ENCODE data around the gene C3orf22.

C3orf22 gene

GRCh38 chr3:126556637-126557414 lies 1.9 kb downstream of the C3orf22 start:
- no peak for DNase-seq (ENCODE audit: low read depth)

- DNase-seq (ENCODE audit: low read depth): no peak
Observed at GRCh38 chr3:126555795-126556636, 2.7 kb downstream of the C3orf22 start.

GRCh38 chr3:126554560-126555525 lies 3.9 kb downstream of the C3orf22 start:
- DNase-seq (ENCODE audit: low read depth): no peak

- no peak for DNase-seq (ENCODE audit: low read depth)
Observed at GRCh38 chr3:126553284-126554084, 5.2 kb downstream of the C3orf22 start.

GRCh38 chr3:126552688-126553283 lies 5.9 kb downstream of the C3orf22 start:
- DNase-seq (ENCODE audit: low read depth): no peak

GRCh38 chr3:126551839-126552687 lies 6.7 kb downstream of the C3orf22 start:
- no peak for DNase-seq (ENCODE audit: low read depth)

GRCh38 chr3:126551121-126551838 lies 7.5 kb downstream of the C3orf22 start:
- peak; percentile 5 for DNase-seq (ENCODE audit: low read depth)

GRCh38 chr3:126550488-126551051 lies 8.2 kb downstream of the C3orf22 start:
- DNase-seq (ENCODE audit: low read depth): no peak

- no peak for DNase-seq (ENCODE audit: low read depth)
Observed at GRCh38 chr3:126549861-126550487, 8.8 kb downstream of the C3orf22 start.

- no peak for DNase-seq (ENCODE audit: low read depth)
Observed at GRCh38 chr3:126548556-126549466, 9.9 kb downstream of the C3orf22 start.

GRCh38 chr3:126547721-126548120 lies 11.0 kb downstream of the C3orf22 start:
- no peak for DNase-seq (ENCODE audit: low read depth)

GRCh38 chr3:126546549-126547239 lies 12.0 kb downstream of the C3orf22 start:
- DNase-seq (ENCODE audit: low read depth): no peak

GRCh38 chr3:126546013-126546412 lies 12.7 kb downstream of the C3orf22 start:
- DNase-seq (ENCODE audit: low read depth): no peak

GRCh38 chr3:126545544-126545943 lies 13.2 kb downstream of the C3orf22 start:
- no peak for DNase-seq (ENCODE audit: low read depth)

GRCh38 chr3:126544596-126545281 lies 14.0 kb downstream of the C3orf22 start:
- DNase-seq (ENCODE audit: low read depth): no peak

- DNase-seq (ENCODE audit: low read depth): no peak
Observed at GRCh38 chr3:126543457-126544061, 15.2 kb downstream of the C3orf22 start.

All from GM04504 (cell line).